Mucosa of stomach (tissue), 1 donor: ENCODE measurements around the gene PTF1A.

Experiments
- H3K27me3 ChIP-seq: one replicate; pipeline ENCODE4 v1.7.0; 2013; ENCODE audit warnings: mild to moderate bottlenecking, low read length; ENCODE audit not compliant: control insufficient read depth, insufficient read depth
- H3K36me3 ChIP-seq: one replicate; pipeline ENCODE4 v1.7.0; 2013; ENCODE audit warnings: low read length; ENCODE audit not compliant: control insufficient read depth, insufficient read depth
- H3K4me1 ChIP-seq: one replicate; pipeline ENCODE4 v1.7.0; 2013; ENCODE audit warnings: mild to moderate bottlenecking, low read length; ENCODE audit not compliant: control insufficient read depth, insufficient read depth
- H3K4me3 ChIP-seq: one replicate; pipeline ENCODE4 v1.7.0; 2013; ENCODE audit warnings: low read length
- H3K9ac ChIP-seq: one replicate; pipeline ENCODE4 v1.7.0; 2013; ENCODE audit warnings: mild to moderate bottlenecking, low read length, moderate library complexity
- H3K9me3 ChIP-seq: one replicate; pipeline ENCODE4 v1.7.0; 2013; ENCODE audit warnings: mild to moderate bottlenecking, low read length, moderate library complexity; ENCODE audit not compliant: control insufficient read depth
- donor health status: Pancreatic carcinoma.

The PTF1A gene

DNA sequence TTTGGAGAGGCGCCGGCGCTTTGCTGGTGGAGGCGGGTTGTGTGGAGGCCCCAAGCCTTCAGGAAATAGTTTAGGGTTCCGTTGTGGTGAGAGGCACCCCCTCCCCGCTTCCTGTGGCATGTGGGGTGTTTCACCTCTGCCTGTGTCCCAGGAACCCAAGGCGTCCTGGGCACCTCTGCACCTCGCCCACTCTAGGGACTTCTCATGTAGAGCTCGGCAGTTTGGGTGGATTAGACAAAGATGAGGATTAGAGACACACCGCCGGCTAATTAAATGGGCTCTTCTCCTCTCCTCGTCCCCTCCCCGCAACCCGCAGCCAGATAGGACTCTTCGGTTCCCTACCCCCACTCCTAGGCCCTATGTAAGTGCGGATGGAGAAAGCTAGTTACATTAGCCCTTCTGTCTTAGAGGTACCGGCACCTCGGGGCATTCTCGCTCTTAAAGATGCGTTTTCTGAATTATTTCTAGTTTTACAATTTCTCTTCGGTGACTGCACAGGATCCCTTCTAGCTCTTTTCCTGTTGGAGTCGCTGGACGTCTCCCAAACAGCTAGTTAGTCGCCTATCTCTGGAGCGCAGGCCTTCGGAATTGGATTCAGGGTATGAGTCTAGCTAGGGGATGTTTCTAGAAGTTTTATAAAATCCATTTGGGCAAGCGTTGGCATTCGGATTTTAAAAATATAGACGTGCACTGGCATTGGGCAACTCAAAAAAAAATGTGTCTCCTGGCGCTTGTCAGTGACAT is 7.8 kb downstream of the PTF1A start:
- peaks cover 93% of the 10 kb centered on the region for H3K27me3 ChIP-seq
- H3K36me3 ChIP-seq: no peaks in the 10 kb centered on the region
- no peaks in the 10 kb centered on the region for H3K9me3 ChIP-seq
- H3K4me1 ChIP-seq: no peaks in the 10 kb centered on the region
- no peak overlapping the region for H3K9ac ChIP-seq
- H3K4me3 ChIP-seq: no peak overlapping the region

DNA sequence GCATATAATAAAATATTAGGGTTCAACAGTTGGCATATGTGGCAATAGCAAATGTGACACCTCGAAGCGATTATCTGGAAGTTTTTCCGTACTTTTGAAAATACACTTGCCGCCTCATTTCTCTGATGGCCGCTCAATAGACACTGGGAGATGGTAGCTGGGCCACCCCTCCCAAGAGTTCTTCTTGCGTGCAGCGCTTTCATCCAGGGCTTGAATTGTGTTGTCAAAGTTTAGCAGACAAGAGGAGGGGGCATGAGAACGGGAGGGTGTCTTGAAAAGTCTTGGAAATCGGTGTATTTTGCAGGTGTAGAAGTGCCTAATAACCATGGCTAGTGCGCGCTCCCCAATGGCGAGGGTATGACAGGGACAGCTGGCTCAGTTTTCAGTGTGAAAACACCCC is 8.5 kb downstream of the PTF1A start:
- H3K27me3 ChIP-seq: peaks cover 89% of the 10 kb centered on the region

DNA sequence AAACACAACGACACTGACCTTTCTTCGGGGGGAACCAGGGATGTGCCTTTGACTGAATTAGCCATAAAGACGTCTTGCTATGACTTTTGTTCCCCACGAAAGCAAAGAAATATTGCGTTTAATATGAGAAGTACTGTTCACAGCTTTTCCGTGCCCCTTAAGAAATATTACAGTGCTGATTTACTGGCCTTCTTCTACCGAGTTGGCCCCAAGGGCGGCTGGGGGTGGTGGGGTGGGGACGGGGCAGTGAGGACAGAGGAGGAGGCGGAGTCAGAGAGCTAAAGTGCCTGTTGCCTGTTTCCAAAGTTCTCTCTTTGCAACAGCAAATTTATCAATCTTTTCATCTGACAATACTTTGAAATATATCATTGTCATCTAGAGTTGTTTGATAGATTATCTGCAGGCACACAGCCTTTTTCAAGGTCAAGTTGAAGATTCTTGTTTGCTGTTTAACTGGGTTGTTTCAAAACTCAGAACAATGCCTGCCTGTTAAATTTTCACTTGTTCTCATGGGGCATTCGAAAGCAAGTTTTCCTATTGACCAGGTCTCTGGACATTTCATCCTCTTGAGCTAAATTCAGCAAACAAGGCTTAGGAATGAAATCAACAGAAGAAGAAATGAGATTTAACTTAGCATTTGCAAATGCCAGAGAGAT is 9.0 kb downstream of the PTF1A start:
- no peak overlapping the region for H3K4me3 ChIP-seq
- H3K9ac ChIP-seq: no peak overlapping the region
- H3K36me3 ChIP-seq: no peaks in the 10 kb centered on the region
- no peaks in the 10 kb centered on the region for H3K4me1 ChIP-seq
- no peaks in the 10 kb centered on the region for H3K9me3 ChIP-seq
- peaks cover 84% of the 10 kb centered on the region for H3K27me3 ChIP-seq

More for the DNA sequence above, 8.5 kb downstream of the PTF1A start:
- no peaks in the 10 kb centered on the region for H3K9me3 ChIP-seq
- no peaks in the 10 kb centered on the region for H3K36me3 ChIP-seq
- no peak overlapping the region for H3K9ac ChIP-seq
- no peak overlapping the region for H3K4me3 ChIP-seq
- no peaks in the 10 kb centered on the region for H3K4me1 ChIP-seq

DNA sequence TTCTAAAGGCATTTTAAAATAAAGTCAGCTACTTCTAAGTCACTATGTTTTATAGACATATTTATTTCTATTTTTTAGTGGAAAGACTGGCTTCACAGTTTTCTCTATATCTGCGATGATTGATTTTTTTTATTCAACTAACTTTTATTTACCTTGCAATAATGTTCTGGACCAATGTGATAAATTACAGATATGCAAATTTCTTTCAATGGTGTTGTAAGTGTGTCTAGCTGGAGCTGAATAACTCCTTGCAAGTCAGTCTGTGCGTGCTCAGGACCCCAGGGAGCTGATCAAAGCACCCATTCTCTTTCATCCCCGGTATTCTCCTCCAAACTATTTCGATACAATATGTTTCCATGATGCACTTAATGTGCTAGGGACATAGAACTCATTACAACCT is 9.7 kb downstream of the PTF1A start:
- Histone ChIP-seq H3K9me3 (no peaks in the 10 kb centered on the region), H3K36me3 (no peaks in the 10 kb centered on the region), H3K9ac (no peak overlapping the region), H3K4me1 (no peaks in the 10 kb centered on the region), H3K4me3 (no peak overlapping the region), H3K27me3 (peaks cover 77% of the 10 kb centered on the region)

DNA sequence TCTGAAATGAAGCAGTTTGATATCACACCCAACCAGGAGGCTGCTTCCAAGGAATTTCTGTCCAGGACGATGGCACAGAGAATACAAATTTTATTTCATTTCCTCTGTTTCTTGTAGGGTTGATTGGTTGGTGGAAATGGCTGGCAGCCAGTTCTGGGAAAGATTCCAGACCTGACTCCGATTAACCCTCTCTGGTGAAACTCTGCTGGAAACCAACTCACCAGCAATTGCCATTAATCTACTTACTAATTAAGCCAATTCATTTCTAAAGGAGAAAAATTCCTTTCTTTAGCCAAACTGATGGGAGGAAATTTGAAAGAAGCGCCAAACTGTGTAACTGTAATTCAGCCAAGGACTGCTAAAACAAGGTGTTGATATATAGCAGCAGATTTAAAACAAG is 10.7 kb downstream of the PTF1A start:
- Histone ChIP-seq H3K4me3 (no peak overlapping the region), H3K4me1 (no peaks in the 10 kb centered on the region), H3K36me3 (no peaks in the 10 kb centered on the region), H3K9me3 (no peaks in the 10 kb centered on the region), H3K27me3 (peaks cover 67% of the 10 kb centered on the region), H3K9ac (no peak overlapping the region)

DNA sequence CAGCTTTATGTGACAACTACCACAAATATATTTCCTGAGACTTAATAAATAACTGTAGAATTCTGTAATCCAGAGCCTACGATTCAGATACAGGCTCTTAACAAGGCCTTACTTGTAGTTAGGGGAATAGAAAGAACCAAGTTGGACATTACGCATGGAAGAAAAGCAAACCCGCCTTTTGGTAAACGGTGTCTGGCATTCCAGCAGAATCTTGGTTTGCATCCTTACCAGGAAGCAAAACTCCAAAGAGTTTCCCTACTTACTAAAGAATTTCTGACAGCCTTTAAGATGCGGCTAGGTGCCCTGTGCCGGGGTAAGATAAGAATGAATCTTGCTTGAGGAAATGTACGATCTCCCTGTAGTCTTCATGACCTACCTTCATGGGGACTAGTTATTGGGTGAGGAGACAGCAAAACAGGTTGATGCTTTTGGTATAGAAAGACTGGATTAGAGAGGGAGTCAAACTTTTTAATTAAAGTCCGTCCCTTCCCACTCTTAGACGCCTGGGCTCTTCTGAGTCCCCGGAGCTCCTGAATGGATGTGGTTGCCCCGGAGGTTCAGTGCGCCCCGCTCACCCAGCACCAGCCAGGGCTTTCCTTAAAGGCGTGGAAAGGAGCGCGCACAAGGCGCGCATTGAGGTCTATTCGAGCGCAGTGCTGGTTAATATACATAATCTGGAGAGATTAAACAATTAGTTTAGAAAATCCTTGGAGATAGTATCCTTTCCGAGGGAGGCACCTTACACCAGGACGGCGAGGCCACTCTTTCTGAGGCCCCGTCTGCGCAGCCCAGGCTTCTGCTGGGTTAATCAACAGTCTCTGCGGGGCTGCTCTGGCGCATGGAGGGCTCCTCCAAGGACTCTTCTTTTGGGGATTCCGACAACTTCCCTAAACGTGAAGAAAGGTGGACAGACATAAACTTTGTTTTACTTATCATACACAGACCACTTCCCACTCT is 11.5 kb downstream of the PTF1A start:
- no peaks in the 10 kb centered on the region for H3K4me1 ChIP-seq
- no peaks in the 10 kb centered on the region for H3K9me3 ChIP-seq
- no peaks in the 10 kb centered on the region for H3K36me3 ChIP-seq
- H3K9ac ChIP-seq: no peak overlapping the region
- no peak overlapping the region for H3K4me3 ChIP-seq
- H3K27me3 ChIP-seq: peaks cover 60% of the 10 kb centered on the region

DNA sequence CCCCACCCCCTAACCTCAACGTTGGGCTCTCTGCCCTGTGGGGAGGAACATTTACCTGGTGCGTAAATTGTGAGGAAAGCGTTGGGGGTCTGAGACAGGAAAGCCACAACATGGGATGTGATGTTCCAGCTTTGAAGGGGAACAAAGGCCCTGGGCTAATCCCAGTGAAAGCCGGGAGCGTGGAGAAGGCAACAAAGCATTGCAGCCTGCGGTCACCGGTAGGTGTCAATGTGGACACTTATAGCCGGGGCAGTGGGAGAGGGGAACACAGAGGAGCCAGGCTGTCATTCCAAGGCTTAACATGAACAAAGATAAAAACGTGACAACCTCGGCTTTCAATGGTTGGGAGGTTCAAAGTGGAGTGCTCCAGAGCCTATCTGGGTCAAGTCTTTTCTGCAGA is 12.7 kb downstream of the PTF1A start:
- Histone ChIP-seq H3K36me3 (no peaks in the 10 kb centered on the region), H3K9me3 (no peaks in the 10 kb centered on the region), H3K4me1 (no peaks in the 10 kb centered on the region), H3K9ac (no peak overlapping the region), H3K4me3 (no peak overlapping the region), H3K27me3 (peaks cover 49% of the 10 kb centered on the region)

DNA sequence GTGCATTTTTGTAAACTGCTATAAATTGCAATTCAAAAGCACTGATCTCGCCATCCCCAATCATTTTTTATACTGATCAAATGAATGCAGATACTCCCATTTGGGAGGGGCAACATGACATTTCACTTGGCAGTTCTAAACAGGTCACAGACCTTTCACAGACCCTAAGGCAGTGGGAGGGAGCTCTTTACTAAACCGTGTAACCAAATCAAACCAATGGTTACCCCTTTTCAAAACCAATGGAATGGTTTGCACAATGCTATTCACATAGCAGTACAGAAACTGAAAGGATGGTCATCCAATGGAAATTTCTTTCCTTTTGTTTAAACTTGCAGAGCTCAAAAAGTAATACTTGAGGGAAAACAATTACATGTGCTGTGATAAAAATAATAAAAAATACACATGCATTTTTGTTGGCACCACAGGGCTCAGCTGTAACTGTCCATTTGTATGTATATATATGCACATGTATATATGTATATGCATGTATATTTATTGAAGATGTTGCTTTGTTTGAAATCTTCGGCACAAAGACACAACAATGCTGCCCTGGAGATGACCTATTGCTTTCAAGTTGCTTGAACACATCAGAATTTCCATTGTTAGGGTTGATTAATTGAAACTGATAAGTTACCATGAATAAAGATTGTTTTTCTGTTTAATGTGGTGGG is 14.0 kb downstream of the PTF1A start:
- Histone ChIP-seq H3K27me3 (peaks cover 35% of the 10 kb centered on the region), H3K4me1 (no peaks in the 10 kb centered on the region), H3K36me3 (no peaks in the 10 kb centered on the region), H3K9ac (no peak overlapping the region), H3K9me3 (no peaks in the 10 kb centered on the region), H3K4me3 (no peak overlapping the region)

DNA sequence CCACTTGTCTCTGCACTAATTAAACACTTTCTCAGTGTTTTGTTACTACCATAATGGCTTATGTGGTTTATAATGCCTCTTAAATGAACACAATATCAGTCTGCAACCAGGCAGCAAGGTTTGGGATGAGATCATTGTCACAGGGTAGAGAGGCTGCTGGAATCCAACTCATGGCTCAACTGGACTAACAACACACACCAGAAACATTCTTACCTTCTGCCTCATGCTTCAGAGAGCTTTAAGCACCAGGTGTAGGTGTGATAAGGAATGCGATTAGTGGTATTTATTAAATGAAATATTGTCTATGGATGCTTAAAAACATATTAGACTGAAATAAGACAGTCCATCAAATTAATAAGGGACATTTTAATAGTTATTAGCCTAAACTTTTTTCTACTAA is 25.4 kb downstream of the PTF1A start:
- no peaks in the 10 kb centered on the region for H3K36me3 ChIP-seq

DNA sequence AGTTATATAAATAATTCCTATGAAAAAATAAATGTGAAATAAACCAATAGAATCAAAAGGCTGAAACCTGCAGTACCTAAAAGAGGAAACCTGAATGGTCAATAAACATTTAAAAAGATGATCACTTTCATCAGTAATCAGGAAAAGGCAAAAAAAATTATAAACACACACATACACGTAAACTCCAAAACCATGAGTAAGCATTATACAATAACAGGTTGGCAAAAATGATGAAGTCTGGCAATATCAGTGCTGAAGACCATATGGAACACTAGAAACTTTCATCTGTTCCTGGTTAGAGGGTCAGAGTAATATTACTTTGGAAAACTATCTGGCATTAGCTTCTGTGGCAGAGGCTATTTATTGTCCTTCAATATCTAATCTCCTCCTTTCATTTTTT is 38.5 kb downstream of the PTF1A start:
- no peak overlapping the region for H3K9ac ChIP-seq
- no peak overlapping the region for H3K4me3 ChIP-seq
- H3K4me1 ChIP-seq: no peaks in the 10 kb centered on the region
- H3K27me3 ChIP-seq: no peaks in the 10 kb centered on the region
- H3K9me3 ChIP-seq: no peaks in the 10 kb centered on the region
- H3K36me3 ChIP-seq: no peaks in the 10 kb centered on the region

More for the DNA sequence above, 25.4 kb downstream of the PTF1A start:
- Histone ChIP-seq H3K9ac (no peak overlapping the region), H3K4me3 (no peak overlapping the region), H3K4me1 (no peaks in the 10 kb centered on the region), H3K27me3 (no peaks in the 10 kb centered on the region), H3K9me3 (no peaks in the 10 kb centered on the region)

DNA sequence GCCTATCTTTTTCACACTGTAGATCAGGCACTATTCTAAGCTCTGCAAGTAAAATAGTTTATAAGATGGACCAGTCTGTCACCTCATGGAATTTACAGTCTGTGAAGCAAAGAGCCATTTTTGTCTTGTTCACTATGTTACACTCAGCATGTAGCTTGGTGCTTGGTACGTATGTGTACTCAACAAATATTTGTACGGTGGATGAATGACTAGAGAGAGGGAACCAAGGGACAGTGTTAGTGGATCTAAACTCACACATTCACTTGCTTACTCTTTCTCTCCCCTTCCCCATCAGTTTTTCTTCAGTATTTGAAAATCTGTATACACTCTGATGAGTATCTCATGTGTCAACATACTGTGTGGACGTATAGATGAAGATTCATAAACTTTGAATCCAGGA is 45.9 kb downstream of the PTF1A start:
- Histone ChIP-seq H3K9ac (no peak overlapping the region), H3K36me3 (no peaks in the 10 kb centered on the region), H3K9me3 (no peaks in the 10 kb centered on the region), H3K27me3 (no peaks in the 10 kb centered on the region), H3K4me3 (no peak overlapping the region), H3K4me1 (no peaks in the 10 kb centered on the region)
